HG02938 (cell line): ENCODE data around the gene MZB1.

Experiments
- ATAC-seq: cut with Tn5 transposase; IDR thresholded peaks from one replicate; pipeline ENCODE4 v1.9.1; 2021; ENCODE audit warnings: mild to moderate bottlenecking, moderate library complexity; ENCODE audit not compliant: unreplicated experiment

The MZB1 gene

DNA sequence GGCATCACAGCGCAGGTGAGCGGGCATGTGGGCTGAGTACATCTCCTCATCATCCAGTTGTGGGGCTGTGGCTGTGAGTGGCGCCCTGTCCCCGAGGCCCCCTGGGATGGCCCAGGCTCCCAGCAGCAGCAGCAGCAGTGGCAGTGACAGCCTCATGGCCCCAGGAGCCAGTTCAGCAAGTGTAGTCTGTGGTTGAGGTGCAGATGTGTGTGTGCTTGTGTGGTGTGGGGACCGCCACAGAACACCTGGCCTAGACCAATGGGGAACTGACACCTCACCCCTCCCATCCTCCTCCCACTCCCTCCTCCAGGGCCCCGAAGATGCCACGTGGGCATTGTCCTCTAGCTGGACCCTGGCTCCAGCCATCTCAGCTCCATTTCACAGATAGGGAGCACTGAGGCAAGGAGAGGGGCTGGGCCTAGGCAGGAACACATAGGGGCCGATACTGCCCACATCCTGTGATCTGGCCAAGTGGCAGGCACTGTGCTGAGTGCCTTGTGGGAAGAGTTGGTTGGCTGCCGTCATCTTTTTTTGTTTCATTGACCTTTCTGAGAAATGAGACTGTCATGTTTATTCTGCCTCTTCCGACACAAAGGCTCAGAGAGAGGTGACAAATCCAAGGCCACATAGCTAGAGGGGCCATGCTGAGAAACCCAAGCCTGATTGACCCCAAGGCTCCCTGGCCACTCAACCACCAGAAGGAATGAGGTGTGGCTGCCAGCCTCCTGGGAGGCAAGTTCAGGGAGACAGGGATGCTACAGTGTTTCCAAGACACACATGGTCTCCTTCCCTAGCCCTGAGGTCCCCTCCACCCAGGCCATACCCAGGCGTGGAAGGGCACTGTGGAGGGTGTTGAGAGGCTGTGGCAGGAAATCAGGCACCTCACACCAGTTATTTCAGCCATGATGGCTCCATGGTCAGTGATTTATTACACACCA, at the start of gene MZB1:
TSS of gene MZB1 (minus strand) at position 213 of the 938 bp plus-strand sequence. CDS start at position 156, 57 bp downstream.
- peak; percentile 35 for ATAC-seq

DNA sequence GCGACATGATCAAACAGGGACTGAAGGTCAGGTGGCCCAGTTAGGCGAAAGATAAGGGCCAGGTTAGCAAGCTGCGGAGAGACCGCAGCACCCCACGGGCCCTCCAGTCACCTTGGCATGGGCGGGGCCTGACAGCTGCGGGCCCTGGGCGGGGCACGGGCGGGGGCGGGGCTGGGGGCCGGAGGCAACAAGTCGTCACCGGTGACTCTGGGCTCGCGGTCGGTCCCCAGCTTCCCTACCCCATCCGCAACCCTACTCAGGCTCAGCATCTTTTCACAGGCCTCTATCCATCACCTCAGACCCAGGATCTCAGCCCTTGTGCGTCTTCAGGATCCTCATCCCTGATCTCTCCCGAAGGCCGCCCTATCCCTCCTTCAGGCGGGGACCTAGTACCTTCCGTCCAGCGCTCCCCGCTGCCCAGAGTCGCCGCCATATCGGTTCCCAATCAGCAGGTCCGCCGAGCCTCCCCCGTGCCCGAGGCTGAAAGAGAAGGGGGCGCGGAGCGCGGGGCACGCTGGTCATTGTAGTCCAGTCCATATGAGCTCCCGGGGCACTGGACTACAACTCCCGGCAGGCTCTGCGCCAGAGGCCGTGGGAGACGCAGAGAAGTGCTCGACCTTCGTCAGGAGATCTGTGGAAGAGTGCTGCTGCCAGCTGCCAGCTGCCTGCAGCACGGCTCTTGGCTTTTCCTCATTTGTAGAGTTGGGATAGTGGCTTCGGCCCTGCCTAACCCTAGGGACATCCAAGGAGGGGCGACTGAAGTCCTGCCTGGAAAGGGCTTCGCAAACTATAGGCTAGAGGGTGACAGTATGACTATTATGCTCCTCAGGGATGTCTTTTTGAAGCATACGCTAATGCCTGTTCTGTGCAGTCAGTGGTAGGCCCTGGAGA, 49.5 kb upstream of the MZB1 start, which contains the start of gene DNAJC18:
TSS of gene DNAJC18 (minus strand) at position 513 of the 891 bp plus-strand sequence. CDS start at position 433, 80 bp downstream.
- ATAC-seq: peak; percentile 79

GRCh38 chr5:139438707-139439012, 48.9 kb upstream of the MZB1 start:
- ATAC-seq: no peak

DNA sequence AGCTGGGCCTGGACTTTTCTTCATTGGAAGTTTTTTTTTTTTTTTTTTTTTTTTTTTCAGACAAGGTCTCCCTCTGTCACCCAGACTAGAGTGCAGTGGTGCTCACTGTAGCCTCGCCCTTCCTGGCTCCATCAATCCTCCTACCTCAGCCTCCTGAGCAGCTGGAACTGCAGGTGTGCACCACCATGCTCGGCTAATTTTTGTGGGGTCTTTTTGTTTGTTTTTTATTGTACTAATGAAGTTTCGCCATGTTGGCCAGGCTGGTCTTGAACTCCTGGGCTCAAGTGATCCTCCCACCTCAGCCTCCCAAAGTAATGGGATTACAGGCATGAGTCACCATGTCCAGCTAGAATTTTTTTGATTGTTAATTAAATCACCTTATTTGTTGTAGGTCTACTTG, 46.0 kb upstream of the MZB1 start:
- ATAC-seq: no peak

- no peak for ATAC-seq
These were observed 42.0 kb upstream of the MZB1 start for GRCh38 chr5:139431706-139432105.

GRCh38 chr5:139430015-139430414, 40.3 kb upstream of the MZB1 start:
- no peak for ATAC-seq

DNA sequence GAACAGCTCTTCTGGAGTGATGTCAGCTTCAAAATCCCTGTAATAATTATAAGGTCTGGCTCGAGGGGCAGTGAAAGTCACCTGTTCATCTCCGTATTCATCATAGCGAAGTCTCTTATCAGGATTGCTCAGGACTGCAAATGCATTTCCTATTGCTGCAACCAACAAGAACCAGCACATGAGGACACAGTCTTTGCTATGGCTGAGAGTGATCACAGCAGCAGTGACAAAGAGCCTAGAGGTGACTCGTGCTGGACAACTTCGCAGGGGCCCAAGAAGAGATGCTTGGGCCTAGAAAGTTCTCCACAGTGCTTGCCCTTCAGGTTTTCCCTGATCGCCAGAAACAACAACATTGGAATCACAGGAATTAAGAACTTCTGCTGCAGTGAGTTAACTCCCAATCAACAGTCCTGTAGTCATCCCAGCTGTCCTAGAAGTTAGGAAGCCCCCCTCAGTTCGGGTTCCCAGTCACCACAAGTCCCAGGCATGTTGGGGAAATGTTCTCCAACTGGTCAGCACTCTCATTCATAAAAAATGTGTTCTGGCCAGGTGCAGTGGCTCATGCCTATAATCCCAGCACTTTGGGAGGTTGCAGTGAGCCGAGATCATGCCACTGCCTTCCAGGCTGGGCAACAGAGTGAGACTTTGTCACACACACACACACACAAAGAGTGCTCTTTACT, 36.6 kb upstream of the MZB1 start:
- no peak for ATAC-seq

DNA sequence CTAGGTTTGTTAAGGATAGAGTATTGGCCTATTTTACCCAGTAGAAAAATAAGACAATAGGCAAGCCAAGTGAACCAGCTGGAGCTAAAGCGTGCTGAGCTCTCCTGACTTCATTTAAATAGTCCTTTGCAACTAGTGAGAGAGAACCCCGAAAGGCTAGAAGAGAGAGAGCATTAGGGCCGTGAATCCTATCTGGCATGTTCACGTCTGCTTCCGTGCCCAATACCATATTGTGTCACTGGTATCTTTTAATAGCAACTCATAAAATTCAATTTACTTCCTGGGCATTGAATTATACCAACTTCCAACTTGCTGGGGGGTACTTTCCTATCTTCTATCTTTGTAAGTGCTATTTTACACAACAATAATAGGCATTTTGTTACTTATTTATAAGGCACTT, 35.8 kb upstream of the MZB1 start:
- ATAC-seq: no peak

- ATAC-seq: no peak
These were observed 32.7 kb upstream of the MZB1 start for GRCh38 chr5:139422307-139422893.

DNA sequence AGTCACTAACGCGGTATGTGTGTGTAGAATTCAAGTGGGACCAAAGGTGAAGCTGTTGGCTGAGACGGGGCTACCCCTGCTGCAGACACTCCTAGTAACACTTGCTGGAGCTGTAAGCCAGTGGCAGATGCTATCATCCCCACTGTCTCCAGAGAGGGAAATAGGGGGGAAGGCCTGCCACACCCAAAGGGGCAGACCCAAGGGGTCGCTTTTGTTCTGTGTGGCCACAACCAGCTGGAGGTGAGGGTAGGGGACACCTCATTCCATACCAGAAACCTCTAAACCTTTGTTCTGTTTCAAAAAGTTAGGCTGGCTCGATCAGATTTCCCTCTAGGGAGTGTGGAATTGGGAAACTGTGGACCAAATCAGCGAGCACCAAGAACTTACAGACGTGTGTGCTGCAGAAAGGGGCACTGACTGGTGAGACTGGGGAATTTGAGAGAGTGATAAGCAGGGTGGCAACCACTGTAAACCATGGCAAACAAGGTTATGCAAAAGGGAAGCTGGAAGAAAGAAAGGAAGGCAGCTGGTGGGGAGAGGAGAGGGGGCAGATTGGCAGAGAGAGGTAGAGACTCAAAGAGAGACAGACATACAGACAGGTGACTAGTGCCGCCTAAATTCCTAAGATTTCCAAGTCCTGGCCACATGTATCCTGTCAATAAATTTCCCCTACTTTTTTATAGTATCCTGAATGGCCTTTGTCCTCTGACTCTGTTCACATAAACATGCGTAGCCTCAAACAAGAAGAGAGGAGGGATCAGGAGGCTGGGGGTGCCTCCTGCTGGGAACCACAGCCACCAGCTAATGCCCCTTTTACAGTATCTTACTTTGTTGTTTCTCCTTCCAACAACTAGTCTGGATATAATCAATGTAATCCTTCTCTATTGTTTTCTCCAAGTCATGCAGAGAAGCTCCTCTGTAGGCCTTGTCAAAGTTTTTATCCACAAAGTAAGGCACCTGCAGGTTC, 29.8 kb upstream of the MZB1 start:
- no peak for ATAC-seq

DNA sequence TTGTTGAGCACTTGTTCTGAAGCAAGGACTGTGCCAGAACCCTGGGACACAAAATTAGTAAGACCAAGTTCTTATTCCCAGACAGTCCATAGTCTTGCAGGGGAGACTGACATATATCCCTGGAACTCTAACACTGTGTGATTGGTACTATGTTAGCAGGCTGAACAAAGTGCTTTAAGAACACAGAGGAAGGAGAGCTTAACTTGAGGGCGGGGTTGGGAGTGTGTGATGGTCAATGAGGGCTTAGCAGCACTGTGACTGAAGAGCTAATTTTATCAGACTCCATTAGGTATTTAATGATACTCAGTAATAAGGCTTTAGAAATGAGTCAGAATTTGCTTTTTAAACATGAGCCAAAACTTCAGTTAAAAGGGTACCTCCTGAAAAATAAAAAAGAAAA, 29.1 kb upstream of the MZB1 start:
- no peak for ATAC-seq

DNA sequence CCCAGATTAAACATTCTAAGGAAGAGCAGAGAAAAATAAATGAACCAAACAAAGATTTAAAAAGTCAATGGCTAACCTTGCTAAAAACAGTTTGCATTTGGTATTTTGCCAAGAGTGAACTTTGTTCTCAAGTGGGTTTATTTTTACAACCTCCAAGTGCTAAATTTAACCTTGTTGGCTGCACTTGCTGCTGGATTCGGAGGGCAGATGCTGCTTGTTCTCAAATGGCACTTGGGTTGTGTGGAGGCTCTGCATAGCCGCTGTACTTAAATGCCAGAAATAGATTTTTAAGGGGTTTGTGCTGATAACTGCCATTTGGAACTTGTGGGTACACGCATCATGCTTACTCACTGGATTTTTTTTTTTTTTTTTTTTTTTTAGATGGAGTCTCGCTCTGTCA, 27.5 kb upstream of the MZB1 start:
- ATAC-seq: no peak

DNA sequence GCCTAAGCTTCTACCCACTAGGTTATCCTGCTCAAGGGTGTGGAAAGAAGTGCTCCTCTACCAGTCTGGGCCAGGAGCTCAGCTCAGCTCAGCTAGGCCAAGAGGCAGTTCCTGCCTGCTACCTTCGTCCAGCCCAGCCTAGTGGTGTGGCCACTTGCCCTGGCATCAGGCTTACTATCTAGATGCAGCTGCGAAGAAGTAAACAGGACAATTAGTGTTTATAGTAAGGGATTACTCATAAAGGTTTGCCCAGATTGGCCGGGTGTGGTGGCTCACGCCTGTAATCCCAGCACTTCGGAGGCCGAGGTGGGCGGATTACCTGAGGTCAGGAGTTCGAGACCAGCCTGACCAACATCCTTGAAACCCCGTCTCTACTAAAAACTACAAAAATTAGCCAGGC, 26.9 kb upstream of the MZB1 start:
- ATAC-seq: no peak

GRCh38 chr5:139415869-139416268, 26.2 kb upstream of the MZB1 start:
- ATAC-seq: no peak

DNA sequence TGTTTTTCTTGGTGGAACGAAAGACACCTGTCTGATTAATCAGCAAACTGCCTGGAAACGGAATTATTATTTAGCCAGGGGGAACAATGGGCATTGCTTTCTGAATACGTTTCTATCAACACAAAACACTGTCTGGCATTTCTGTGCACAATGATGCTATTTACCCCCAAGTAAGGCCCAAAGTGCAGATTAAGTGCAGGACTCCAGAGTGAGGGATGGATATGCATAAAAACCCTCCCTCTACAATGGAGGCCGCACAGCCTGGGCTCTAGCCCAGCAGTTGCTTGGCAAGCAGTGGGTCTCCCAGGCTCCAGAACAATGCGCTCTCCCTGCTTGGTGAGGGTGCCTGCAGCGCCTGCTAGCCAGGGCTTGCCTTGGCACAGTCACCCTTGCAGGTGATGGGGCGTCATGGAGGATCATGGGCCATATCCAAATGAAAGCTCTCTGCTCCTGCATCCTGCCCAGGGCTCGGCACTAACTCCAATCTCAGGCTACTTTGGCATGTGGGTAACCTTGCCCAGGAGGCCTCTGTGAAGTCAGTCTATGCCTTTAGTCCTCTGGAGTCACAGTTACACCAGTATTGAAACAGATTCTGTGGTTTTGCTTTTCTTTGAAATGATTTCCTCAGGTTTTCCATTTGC, 25.6 kb upstream of the MZB1 start:
- ATAC-seq: no peak

GRCh38 chr5:139414581-139415130, 24.9 kb upstream of the MZB1 start:
- ATAC-seq: no peak

DNA sequence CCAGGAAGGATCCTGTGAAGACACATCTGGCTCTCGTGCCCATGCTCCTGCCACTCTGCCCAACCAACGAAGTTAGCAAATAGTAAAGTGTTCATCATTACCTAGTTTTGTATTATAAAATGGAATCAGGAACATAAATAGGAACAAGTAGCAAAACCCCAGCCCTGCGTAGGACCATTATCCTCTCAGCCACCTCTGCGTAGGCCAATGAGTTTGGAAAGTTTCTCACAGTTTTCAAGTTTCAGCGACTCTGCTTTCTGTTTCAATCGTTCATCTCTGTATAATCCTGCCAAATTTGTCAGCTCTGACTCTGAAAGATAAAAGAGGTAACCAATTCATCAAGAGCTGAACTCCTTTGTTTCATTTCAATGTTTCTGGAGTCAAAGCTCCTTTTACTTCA, 24.2 kb upstream of the MZB1 start:
- no peak for ATAC-seq

DNA sequence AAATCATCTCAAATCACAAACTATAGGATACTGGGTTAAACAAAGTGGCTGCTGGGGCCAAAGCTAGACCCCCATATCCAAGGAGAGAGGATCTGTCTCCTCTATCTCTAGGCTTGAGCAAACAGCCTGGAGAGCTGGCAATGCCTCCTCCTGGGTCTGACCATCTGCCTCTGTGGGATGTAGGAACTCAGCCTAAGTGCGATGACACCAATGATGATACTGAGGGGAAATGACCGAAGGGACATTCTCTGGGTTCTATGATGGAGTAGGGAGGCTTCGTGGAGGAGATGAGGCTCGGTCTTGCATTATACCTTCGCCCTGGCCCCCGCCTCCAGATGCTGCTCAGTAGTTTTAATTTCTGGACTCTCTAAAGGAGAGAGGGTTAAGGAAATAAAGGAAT, 23.4 kb upstream of the MZB1 start:
- no peak for ATAC-seq
